ENCODE data around the gene LILRA2.

The LILRA2 gene

GRCh38 chr19:54535601-54536000 is 38.0 kb upstream of the LILRA2 start:
- H3K27me3 ChIP-seq (ENCODE audit: insufficient read depth, low read length, poor library complexity): peaks cover 23% of the 10 kb centered on the region
- H3K9ac ChIP-seq (ENCODE audit: low read depth, low read length): no peak overlapping the region
- no peak overlapping the region for H3K4me3 ChIP-seq (ENCODE audit: low read depth in 1 of 2, low read length in 2 of 2)
- no peaks in the 10 kb centered on the region; the same call in 1 of the 2 replicates for H4K20me1 ChIP-seq (ENCODE audit: insufficient read depth, low read length)
- no peaks in the 10 kb centered on the region for H3K36me3 ChIP-seq (ENCODE audit: insufficient read depth, low read length)
- H2AFZ ChIP-seq (ENCODE audit: low read depth, low read length): no peak overlapping the region
- ATAC-seq (ENCODE audit: insufficient read depth, low read depth) (no peak), DNase-seq (no peak)
- H3K79me2 ChIP-seq (ENCODE audit: insufficient read depth, low read length): no peaks in the 10 kb centered on the region
- H3K4me2 ChIP-seq (ENCODE audit: insufficient read depth, low read length): no peak overlapping the region
- no peaks in the 10 kb centered on the region for H3K9me3 ChIP-seq (ENCODE audit: insufficient read depth, low read length, severe bottlenecking)
- TF ChIP-seq CTCF (IDR thresholded peaks at IDR 0.05; ENCODE audit: borderline replicate concordance, extremely low read depth, low read length, poor library complexity, severe bottlenecking) (no peak), EZH2 (IDR thresholded peaks at IDR 0.05; ENCODE audit: borderline replicate concordance, low read depth, low read length, severe bottlenecking) (no peak)
- H3K27ac ChIP-seq (ENCODE audit: low read length): no peak overlapping the region
- H3K4me1 ChIP-seq (ENCODE audit: insufficient read depth, low read length): no peaks in the 10 kb centered on the region

GRCh38 chr19:54536956-54537355 is 36.6 kb upstream of the LILRA2 start:
- no peak overlapping the region for H3K4me2 ChIP-seq (ENCODE audit: insufficient read depth, low read length)
- no peak overlapping the region for H3K27ac ChIP-seq (ENCODE audit: low read length)
- no peak overlapping the region for H2AFZ ChIP-seq (ENCODE audit: low read depth, low read length)
- H3K9ac ChIP-seq (ENCODE audit: low read depth, low read length): no peak overlapping the region
- no peak for TF ChIP-seq CTCF (IDR thresholded peaks at IDR 0.05; ENCODE audit: borderline replicate concordance, extremely low read depth, low read length, poor library complexity, severe bottlenecking)
- TF ChIP-seq EZH2 (IDR thresholded peaks at IDR 0.05; ENCODE audit: borderline replicate concordance, low read depth, low read length, severe bottlenecking): no peak
- peaks cover 23% of the 10 kb centered on the region for H3K27me3 ChIP-seq (ENCODE audit: insufficient read depth, low read length, poor library complexity)
- H3K36me3 ChIP-seq (ENCODE audit: insufficient read depth, low read length): no peaks in the 10 kb centered on the region
- H3K4me3 ChIP-seq (ENCODE audit: low read depth in 1 of 2, low read length in 2 of 2): no peak overlapping the region
- no peak for DNase-seq
- no peak for ATAC-seq (ENCODE audit: insufficient read depth, low read depth)
- no peaks in the 10 kb centered on the region; the same call in 1 of the 2 replicates for H4K20me1 ChIP-seq (ENCODE audit: insufficient read depth, low read length)
- H3K9me3 ChIP-seq (ENCODE audit: insufficient read depth, low read length, severe bottlenecking): no peaks in the 10 kb centered on the region
- H3K79me2 ChIP-seq (ENCODE audit: insufficient read depth, low read length): no peaks in the 10 kb centered on the region
- H3K4me1 ChIP-seq (ENCODE audit: insufficient read depth, low read length): no peaks in the 10 kb centered on the region

GRCh38 chr19:54541712-54542111 is 31.9 kb upstream of the LILRA2 start:
- peaks cover 4% of the 10 kb centered on the region for H3K27me3 ChIP-seq (ENCODE audit: insufficient read depth, low read length, poor library complexity)
- H2AFZ ChIP-seq (ENCODE audit: low read depth, low read length): no peak overlapping the region
- H3K4me1 ChIP-seq (ENCODE audit: insufficient read depth, low read length): no peaks in the 10 kb centered on the region
- no peak for ATAC-seq (ENCODE audit: insufficient read depth, low read depth)
- H3K9ac ChIP-seq (ENCODE audit: low read depth, low read length): no peak overlapping the region
- TF ChIP-seq EZH2 (IDR thresholded peaks at IDR 0.05; ENCODE audit: borderline replicate concordance, low read depth, low read length, severe bottlenecking) (no peak), CTCF (IDR thresholded peaks at IDR 0.05; ENCODE audit: borderline replicate concordance, extremely low read depth, low read length, poor library complexity, severe bottlenecking) (no peak)
- no peaks in the 10 kb centered on the region for H3K79me2 ChIP-seq (ENCODE audit: insufficient read depth, low read length)
- H3K9me3 ChIP-seq (ENCODE audit: insufficient read depth, low read length, severe bottlenecking): no peaks in the 10 kb centered on the region
- no peak overlapping the region for H3K4me2 ChIP-seq (ENCODE audit: insufficient read depth, low read length)
- H3K27ac ChIP-seq (ENCODE audit: low read length): no peak overlapping the region
- H3K4me3 ChIP-seq (ENCODE audit: low read depth in 1 of 2, low read length in 2 of 2): no peak overlapping the region
- DNase-seq: no peak
- no peaks in the 10 kb centered on the region; the same call in 1 of the 2 replicates for H4K20me1 ChIP-seq (ENCODE audit: insufficient read depth, low read length)
- no peaks in the 10 kb centered on the region for H3K36me3 ChIP-seq (ENCODE audit: insufficient read depth, low read length)

GRCh38 chr19:54548806-54549205 is 24.8 kb upstream of the LILRA2 start:
- Histone ChIP-seq H3K4me2 (ENCODE audit: insufficient read depth, low read length) (no peak overlapping the region), H3K27me3 (ENCODE audit: insufficient read depth, low read length, poor library complexity) (peaks cover 6% of the 10 kb centered on the region)

More at GRCh38 chr19:54548806-54549205, 24.8 kb upstream of the LILRA2 start:
- TF ChIP-seq EZH2 (IDR thresholded peaks at IDR 0.05; ENCODE audit: borderline replicate concordance, low read depth, low read length, severe bottlenecking) (no peak), CTCF (IDR thresholded peaks at IDR 0.05; ENCODE audit: borderline replicate concordance, extremely low read depth, low read length, poor library complexity, severe bottlenecking) (no peak)
- DNase-seq: no peak
- no peak for ATAC-seq (ENCODE audit: insufficient read depth, low read depth)
- no peak overlapping the region for H2AFZ ChIP-seq (ENCODE audit: low read depth, low read length)
- H3K27ac ChIP-seq (ENCODE audit: low read length): no peak overlapping the region
- H3K4me3 ChIP-seq (ENCODE audit: low read depth in 1 of 2, low read length in 2 of 2): no peak overlapping the region
- no peaks in the 10 kb centered on the region for H3K9me3 ChIP-seq (ENCODE audit: insufficient read depth, low read length, severe bottlenecking)
- H3K79me2 ChIP-seq (ENCODE audit: insufficient read depth, low read length): no peaks in the 10 kb centered on the region
- H4K20me1 ChIP-seq (ENCODE audit: insufficient read depth, low read length): 0 out of 2 replicates have a peak, but pooled peaks cover 2% of the 10 kb centered on the region
- H3K36me3 ChIP-seq (ENCODE audit: insufficient read depth, low read length): no peaks in the 10 kb centered on the region
- no peak overlapping the region for H3K9ac ChIP-seq (ENCODE audit: low read depth, low read length)
- H3K4me1 ChIP-seq (ENCODE audit: insufficient read depth, low read length): no peaks in the 10 kb centered on the region

All from DND-41 (cell line).